Retinal pigment epithelial cell (primary cell): ENCODE data around the gene FBLN1.

Experiments used
- DNase-seq: peaks from one replicate; pipeline ENCODE4 v3.0.0-alpha.2; 2010; ENCODE audit warnings: low read depth
- H3K4me3 ChIP-seq: 2 replicates; pipeline ENCODE4 v1.5.1; 2011; ENCODE audit warnings: mild to moderate bottlenecking, low read length, control low read depth, moderate library complexity
- TF ChIP-seq, protein P1 (sequence below): conservative IDR thresholded peaks from 2 replicates; pipeline ENCODE4 v1.5.1; 2011; ENCODE audit warnings: low read depth, low read length, control low read depth, inconsistent platforms

Gene FBLN1

DNA sequence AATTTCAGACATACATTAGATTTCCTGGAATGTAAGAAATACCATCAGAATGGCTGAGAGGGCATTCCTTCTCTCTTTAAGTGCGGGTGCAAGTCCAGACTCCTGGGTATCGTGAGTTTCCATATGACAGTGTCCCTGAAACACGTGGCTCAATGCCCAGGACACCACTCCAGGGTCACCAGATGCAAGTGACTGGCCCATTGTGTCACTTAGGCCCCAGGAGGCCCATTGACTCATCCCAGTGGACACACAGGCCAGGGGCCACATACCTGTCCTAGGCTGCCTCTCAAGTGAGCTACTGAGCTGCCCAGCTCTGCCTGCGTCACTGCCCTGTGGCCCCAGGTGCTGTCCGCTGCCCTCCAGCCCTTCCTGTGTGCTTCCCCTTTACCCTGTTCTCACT, 18.5 kb downstream of the FBLN1 start:
- TF ChIP-seq, protein P1, sequence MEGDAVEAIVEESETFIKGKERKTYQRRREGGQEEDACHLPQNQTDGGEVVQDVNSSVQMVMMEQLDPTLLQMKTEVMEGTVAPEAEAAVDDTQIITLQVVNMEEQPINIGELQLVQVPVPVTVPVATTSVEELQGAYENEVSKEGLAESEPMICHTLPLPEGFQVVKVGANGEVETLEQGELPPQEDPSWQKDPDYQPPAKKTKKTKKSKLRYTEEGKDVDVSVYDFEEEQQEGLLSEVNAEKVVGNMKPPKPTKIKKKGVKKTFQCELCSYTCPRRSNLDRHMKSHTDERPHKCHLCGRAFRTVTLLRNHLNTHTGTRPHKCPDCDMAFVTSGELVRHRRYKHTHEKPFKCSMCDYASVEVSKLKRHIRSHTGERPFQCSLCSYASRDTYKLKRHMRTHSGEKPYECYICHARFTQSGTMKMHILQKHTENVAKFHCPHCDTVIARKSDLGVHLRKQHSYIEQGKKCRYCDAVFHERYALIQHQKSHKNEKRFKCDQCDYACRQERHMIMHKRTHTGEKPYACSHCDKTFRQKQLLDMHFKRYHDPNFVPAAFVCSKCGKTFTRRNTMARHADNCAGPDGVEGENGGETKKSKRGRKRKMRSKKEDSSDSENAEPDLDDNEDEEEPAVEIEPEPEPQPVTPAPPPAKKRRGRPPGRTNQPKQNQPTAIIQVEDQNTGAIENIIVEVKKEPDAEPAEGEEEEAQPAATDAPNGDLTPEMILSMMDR: no peak
- DNase-seq: no peak

DNA sequence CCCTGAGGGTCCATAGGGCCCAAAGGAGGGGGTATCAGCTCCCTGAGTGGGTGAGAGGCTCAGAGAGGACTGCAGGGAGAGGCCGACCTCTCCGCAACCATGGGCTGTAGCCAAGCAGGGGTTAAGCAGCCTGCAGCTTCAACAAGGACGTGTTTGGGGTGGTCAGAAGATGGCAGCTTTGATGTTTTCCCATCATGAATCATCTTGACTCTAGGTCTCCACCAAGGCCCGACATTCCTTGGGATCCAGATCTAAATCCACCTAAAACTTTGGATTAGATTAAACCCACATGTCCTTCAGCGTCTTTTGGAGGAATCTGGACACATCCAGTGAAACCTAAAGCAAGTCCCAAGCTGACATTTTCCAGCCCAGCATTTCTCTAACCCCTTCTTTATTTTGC, 19.8 kb downstream of the FBLN1 start:
- no peak for DNase-seq
- H3K4me3 ChIP-seq: no peak overlapping the region
- TF ChIP-seq, protein P1: no peak

More for the DNA sequence above, 18.5 kb downstream of the FBLN1 start:
- no peak overlapping the region for H3K4me3 ChIP-seq

DNA sequence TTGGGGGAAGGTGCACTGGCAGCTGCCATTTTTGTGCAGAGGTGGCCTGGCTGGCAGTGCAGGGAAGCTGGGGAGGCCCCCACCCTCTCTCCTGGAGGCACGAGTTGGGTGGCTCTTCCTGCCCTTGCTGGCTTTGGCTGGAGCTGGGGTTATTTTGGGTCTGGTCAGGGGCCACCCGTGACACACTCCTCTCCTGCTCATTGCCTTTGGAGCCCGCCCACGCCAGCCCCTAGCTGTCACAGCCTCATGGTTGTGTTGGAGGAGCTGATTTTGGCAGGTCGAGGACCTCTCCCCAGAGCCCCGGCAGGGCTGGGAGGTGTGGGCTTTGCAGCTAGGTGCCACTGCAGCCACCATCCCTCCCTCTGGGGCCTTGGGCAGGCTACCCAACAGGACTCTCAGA, 21.5 kb downstream of the FBLN1 start:
- no peak for DNase-seq
- no peak overlapping the region for H3K4me3 ChIP-seq
- TF ChIP-seq, protein P1: no peak

DNA sequence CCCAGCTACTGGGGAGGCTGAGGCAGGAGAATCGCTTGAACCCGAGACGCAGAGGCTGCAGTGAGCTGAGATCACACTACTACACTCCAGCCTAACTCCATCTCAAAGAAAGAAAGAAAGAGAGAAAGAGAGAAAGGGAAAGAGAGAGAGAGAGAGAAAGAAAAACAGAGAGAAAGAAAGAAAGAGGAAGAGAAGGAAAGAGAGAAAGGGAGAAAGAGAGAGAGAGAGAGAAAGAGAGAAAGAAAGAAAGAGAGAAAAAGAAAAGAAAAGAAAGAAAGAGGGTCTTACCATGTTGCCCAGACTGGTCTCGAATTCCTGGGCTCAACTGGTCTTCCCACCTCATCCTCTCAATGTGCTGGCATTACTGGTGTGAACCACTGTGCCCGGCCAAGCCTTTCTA, 22.3 kb downstream of the FBLN1 start:
- TF ChIP-seq, protein P1: no peak
- no peak for DNase-seq
- H3K4me3 ChIP-seq: no peak overlapping the region

DNA sequence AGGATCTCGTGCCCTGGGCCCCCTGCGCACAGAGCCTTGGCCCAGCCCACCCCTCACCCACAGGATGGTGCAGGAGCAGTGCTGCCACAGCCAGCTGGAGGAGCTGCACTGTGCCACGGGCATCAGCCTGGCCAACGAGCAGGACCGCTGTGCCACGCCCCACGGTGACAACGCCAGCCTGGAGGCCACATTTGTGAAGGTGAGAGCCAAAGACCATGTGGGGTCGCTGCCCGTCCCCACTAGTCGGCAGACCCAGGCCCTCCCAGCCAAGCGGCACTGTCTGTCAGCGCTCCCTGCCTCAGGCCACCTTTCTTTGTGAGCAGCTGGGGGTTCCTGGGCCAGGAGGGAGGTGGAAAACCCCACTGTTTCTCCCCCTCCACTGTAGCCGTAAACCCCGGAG, 22.8 kb downstream of the FBLN1 start:
- no peak for DNase-seq
- TF ChIP-seq, protein P1: no peak
- H3K4me3 ChIP-seq: no peak overlapping the region

DNA sequence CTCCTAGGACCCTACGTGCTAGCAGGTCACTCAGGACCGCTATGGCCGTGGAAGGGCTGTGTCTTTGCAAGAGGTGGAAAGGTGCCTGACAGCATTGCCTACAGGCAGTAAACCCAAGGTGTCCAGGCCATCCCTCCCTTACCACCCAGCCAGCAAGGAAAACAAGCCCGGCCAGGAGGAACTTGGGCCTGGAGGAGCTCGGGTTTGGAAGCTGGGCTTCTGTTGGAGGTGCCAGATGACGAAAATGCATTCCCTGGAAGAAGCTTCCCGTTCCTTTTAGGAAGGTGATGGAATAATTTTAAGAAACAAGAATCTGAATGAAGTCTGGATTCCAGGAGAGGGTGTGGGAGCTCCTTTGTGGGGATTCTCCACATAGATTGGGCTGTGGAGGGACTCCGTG, 23.6 kb downstream of the FBLN1 start:
- no peak overlapping the region for H3K4me3 ChIP-seq
- TF ChIP-seq, protein P1: no peak
- no peak for DNase-seq

DNA sequence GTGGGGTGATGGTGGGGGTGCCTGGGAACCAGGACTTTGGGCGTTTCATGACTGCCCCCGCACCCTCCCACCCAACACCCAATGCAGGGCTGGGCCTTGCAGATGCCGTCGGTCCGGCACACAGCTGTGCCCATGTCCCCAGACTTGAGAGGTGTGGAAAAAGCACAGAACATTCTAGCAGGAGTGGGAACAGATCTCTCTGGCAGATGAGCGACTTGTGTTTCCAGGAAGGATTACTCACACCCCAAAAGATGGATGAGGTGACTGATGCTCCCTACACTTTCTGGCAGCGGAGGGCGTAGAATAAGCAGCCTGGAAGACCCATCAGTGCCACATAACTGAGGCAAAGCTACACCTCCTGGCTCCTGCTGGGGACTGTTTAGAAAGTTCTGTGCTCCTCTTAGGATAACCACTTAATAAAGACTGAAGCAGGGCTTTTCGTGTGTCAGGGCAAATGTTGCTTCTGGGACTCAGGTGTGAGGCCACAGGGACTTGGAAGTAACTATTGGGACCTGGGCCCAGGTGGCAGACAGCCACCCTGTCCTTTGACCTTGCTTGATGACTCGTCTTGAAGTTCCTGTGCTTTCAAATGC, 24.2 kb downstream of the FBLN1 start:
- no peak overlapping the region for H3K4me3 ChIP-seq
- TF ChIP-seq, protein P1: no peak
- DNase-seq: no peak
